Vagina (tissue), 2 donors: ENCODE results near the gene TRIO. TPM values are rescaled to one million over a fixed set of nuclear protein-coding genes. Genes with fewer than 3 reads are reported as not detected.

Experiments
- DNase-seq, 2 donors: peaks; one replicate each; pipeline ENCODE4 v3.0.0-alpha.2; 2017; ENCODE audit errors: extremely low spot score in 2 of 2
- H3K27ac ChIP-seq: fragments of 200-600 bp; sonication (generic); one replicate; pipeline ENCODE4 v1.5.1; 2019
- H3K27me3 ChIP-seq: fragments of 200-600 bp; sonication (generic); one replicate; pipeline ENCODE4 v1.5.1; 2019
- H3K36me3 ChIP-seq, 2 donors: fragments of 200-600 bp; sonication (generic); one replicate each; pipeline ENCODE4 v1.5.1; 2017 to 2019
- H3K4me1 ChIP-seq: fragments of 200-600 bp; sonication (generic); one replicate; pipeline ENCODE4 v1.5.1; 2019
- H3K4me3 ChIP-seq, 2 donors: fragments of 200-600 bp; sonication (generic); 1 replicate in 1 of 2; 2 replicates in 1 of 2; pipeline ENCODE4 v1.5.1; 2016 to 2019
- H3K9me3 ChIP-seq: fragments of 200-600 bp; sonication (generic); one replicate; pipeline ENCODE4 v1.5.1; 2019
- POLR2A ChIP-seq, 2 donors: fragments of 450-650 bp; IDR thresholded peaks; one replicate each; pipeline ENCODE4 v1.6.1; 2017; ENCODE audit warnings: antibody characterized with exemption in 2 of 2, mild to moderate bottlenecking in 2 of 2, moderate library complexity in 2 of 2
- POLR2AphosphoS5 ChIP-seq, 2 donors: sonication (generic); formaldehyde crosslinking; IDR thresholded peaks; one replicate each; pipeline ENCODE4 v1.9.0; 2017; ENCODE audit warnings: antibody characterized with exemption in 2 of 2, mild to moderate bottlenecking in 2 of 2, low read depth in 1 of 2; ENCODE audit not compliant: insufficient read depth in 1 of 2
- intact Hi-C: fragments of 100-400 bp; cut with DNase I; formaldehyde crosslinking; loops from one replicate; pipeline ENCODE4 v1.15.1; 2023
- total RNA-seq: library from RNA; depleted of rRNA; stranded (reverse); fragments of >200 nt; gene quantifications from one replicate; pipeline ENCODE4 v1.2.3, GENCODE V29; 2016
- TF ChIP-seq, protein P1 (sequence below), 3 experiments: fragments of 450-650 bp in 2 of 3; fragments of 200-600 bp in 1 of 3; sonication (generic) in 1 of 3; IDR thresholded peaks; one replicate each; pipeline ENCODE4 v1.5.1; 2017 to 2019; ENCODE audit warnings: antibody characterized with exemption in 3 of 3, mild to moderate bottlenecking in 2 of 3, moderate library complexity in 2 of 3

TRIO gene
- total RNA-seq, 1 donor from 2014 or later, result 142 TPM

DNA sequence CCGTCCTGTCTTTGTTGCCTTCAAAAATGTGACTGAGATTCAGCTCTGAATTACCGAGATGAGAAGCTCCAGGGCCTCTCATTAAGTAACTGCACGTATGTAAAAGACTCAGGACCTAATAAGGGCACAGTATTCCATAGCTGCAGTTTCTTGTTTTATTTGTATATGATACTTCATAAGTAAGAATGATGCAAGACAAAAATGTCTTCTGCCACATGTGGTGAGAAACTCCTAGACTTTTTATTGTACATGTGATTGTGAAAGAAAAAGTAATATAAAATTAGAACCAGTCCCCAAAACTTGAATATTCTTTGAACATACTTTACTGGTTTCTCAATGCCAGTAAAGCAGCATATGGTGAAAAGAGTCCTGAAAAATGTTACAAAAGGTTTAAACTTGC, 328.4 kb downstream of the TRIO start:
- intact Hi-C loops, result no loop called here
- no peaks in the 10 kb centered on the region for H3K4me1 ChIP-seq
- no peak overlapping the region for H3K4me3 ChIP-seq
- DNase-seq, result no peak
- H3K9me3 ChIP-seq, result no peaks in the 10 kb centered on the region
- TF ChIP-seq POLR2A (IDR thresholded peaks at IDR 0.05) (no peak), POLR2AphosphoS5 (IDR thresholded peaks at IDR 0.05; ENCODE audit: insufficient read depth in 1 of 2, low read depth in 1 of 2) (no peak)
- TF ChIP-seq, protein P1, sequence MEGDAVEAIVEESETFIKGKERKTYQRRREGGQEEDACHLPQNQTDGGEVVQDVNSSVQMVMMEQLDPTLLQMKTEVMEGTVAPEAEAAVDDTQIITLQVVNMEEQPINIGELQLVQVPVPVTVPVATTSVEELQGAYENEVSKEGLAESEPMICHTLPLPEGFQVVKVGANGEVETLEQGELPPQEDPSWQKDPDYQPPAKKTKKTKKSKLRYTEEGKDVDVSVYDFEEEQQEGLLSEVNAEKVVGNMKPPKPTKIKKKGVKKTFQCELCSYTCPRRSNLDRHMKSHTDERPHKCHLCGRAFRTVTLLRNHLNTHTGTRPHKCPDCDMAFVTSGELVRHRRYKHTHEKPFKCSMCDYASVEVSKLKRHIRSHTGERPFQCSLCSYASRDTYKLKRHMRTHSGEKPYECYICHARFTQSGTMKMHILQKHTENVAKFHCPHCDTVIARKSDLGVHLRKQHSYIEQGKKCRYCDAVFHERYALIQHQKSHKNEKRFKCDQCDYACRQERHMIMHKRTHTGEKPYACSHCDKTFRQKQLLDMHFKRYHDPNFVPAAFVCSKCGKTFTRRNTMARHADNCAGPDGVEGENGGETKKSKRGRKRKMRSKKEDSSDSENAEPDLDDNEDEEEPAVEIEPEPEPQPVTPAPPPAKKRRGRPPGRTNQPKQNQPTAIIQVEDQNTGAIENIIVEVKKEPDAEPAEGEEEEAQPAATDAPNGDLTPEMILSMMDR (IDR thresholded peaks at IDR 0.05), result no peak
- no peaks in the 10 kb centered on the region for H3K27me3 ChIP-seq
- H3K27ac ChIP-seq, result no peak overlapping the region
- peaks cover 0 to 33% of the 10 kb centered on the region in 2 donors for H3K36me3 ChIP-seq

DNA sequence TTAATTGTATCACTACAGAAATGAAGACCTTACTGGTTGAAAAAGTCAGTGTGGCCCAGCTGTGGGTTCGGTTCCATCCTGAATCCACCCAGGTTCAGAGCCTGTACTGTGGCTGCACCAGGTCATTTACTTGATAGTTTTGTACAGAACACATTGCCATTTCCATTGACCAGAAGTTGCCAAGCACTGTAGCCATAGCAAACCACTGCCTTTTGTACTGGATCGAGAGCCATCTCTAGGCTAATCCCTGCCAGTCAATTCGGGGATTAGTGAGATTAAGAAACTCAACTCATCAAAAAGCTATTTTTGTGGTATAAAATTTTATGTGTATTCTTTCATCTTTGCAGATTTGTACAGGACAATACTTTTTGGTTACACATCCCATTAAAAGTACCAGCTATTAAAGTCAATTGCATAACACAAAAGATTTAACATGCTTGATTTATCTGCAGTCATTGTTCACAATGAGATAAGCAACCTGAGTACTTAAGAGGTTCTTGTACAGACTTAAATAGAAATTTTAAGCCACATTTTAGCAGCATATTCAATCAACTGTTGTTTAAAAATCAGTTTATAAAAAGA, 329.9 kb downstream of the TRIO start:
- H3K4me3 ChIP-seq, result no peak overlapping the region
- intact Hi-C loops, result no loop called here
- H3K4me1 ChIP-seq, result no peaks in the 10 kb centered on the region
- H3K9me3 ChIP-seq, result no peaks in the 10 kb centered on the region
- no peak overlapping the region for H3K27ac ChIP-seq
- no peak for TF ChIP-seq POLR2AphosphoS5 (IDR thresholded peaks at IDR 0.05; ENCODE audit: insufficient read depth in 1 of 2, low read depth in 1 of 2)
- TF ChIP-seq, protein P1 (IDR thresholded peaks at IDR 0.05), result no peak
- TF ChIP-seq POLR2A (IDR thresholded peaks at IDR 0.05), result no peak
- H3K36me3 ChIP-seq, result peaks cover 0 to 32% of the 10 kb centered on the region in 2 donors
- no peaks in the 10 kb centered on the region for H3K27me3 ChIP-seq
- DNase-seq, result no peak

DNA sequence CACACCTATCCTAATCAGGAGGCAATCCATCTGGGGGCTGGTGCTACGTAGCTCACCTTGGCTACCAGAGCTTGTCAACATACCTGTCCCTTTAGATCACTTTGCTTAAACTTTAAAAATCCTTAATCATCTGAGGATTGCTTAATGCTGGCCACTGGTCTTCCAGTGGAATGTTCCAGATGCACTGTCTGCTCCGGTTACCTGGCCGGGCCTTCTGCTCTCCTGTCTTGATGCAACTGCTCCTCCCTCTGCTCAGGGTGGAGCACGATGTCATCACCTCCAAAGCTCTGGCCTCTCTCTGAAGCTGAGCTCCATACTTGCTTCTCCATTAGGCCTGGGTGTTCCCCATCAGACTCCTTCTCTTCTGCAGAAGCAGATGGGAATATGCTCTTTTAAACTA, 331.9 kb downstream of the TRIO start:
- TF ChIP-seq, protein P1 (IDR thresholded peaks at IDR 0.05), result no peak
- TF ChIP-seq POLR2A (IDR thresholded peaks at IDR 0.05), result no peak
- TF ChIP-seq POLR2AphosphoS5 (IDR thresholded peaks at IDR 0.05; ENCODE audit: insufficient read depth in 1 of 2, low read depth in 1 of 2), result no peak
- intact Hi-C loops, result no loop called here
- H3K27ac ChIP-seq, result no peak overlapping the region
- H3K36me3 ChIP-seq, result peaks cover 0 to 43% of the 10 kb centered on the region in 2 donors
- no peak overlapping the region for H3K4me3 ChIP-seq
- no peaks in the 10 kb centered on the region for H3K4me1 ChIP-seq
- no peaks in the 10 kb centered on the region for H3K27me3 ChIP-seq
- H3K9me3 ChIP-seq, result no peaks in the 10 kb centered on the region
- DNase-seq, result no peak

DNA sequence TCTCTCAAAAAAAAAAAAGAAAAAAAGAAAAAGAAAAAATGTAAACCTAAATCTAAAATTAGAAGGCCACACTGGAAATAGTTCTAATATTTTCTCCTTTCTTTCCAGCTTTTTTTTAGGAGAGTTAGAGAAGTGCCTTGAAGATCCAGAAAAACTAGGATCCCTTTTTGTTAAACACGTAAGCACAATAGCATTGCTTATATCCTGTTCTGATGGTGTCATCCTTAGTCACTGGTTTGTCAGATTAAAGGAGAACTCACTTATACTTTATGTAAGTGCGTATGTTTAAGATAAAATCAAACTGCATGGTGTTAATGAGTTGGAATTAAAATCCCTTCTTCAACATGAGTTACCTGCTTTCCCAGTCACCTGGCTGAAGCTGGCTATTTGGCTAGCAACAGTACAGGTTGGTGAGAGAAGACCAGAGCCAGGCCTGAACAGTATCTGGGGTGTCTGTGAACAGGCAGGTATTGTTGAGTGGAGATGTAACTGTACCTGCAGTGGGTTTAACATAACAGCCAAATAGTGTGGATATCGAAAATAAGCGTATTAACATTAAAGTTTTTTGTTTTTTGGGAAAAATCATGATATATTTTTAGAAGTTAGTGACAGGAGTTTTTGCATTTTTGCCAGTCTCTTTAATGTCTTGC, 333.8 kb downstream of the TRIO start:
- H3K9me3 ChIP-seq, result no peaks in the 10 kb centered on the region
- no peak overlapping the region for H3K4me3 ChIP-seq
- TF ChIP-seq, protein P1 (IDR thresholded peaks at IDR 0.05), result no peak
- TF ChIP-seq POLR2AphosphoS5 (IDR thresholded peaks at IDR 0.05; ENCODE audit: insufficient read depth in 1 of 2, low read depth in 1 of 2) (no peak), POLR2A (IDR thresholded peaks at IDR 0.05) (no peak)
- peaks cover 0 to 48% of the 10 kb centered on the region in 2 donors for H3K36me3 ChIP-seq
- intact Hi-C loops, result no loop called here
- no peak overlapping the region for H3K27ac ChIP-seq
- no peaks in the 10 kb centered on the region for H3K4me1 ChIP-seq
- DNase-seq, result no peak
- H3K27me3 ChIP-seq, result no peaks in the 10 kb centered on the region

DNA sequence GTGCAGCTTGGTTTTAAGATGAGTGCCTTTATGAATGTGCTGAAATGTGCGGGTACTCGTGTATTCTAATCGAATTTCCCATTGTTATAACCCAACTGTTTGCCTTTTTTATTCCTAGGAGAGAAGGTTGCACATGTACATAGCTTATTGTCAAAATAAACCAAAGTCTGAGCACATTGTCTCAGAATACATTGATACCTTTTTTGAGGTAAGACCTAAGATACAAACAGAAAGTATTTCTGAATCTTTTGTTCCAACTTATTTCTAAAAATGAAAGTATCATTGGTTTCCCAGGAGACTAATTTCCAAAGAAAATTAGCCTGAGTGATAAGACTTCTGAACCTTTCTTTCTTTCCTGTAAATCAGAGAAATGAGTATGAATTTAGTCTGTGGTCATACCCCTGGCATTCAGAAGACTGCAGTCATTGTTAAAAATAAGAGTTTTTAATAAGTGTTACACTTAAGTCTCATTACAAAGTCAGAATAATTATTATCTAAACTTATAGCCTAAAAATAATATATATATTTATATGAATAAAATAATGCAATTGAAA, 336.1 kb downstream of the TRIO start:
- H3K27me3 ChIP-seq, result no peaks in the 10 kb centered on the region
- intact Hi-C loops, result no loop called here
- H3K4me3 ChIP-seq, result no peak overlapping the region
- no peaks in the 10 kb centered on the region for H3K9me3 ChIP-seq
- DNase-seq, result no peak
- TF ChIP-seq POLR2AphosphoS5 (IDR thresholded peaks at IDR 0.05; ENCODE audit: insufficient read depth in 1 of 2, low read depth in 1 of 2), result no peak
- TF ChIP-seq, protein P1 (IDR thresholded peaks at IDR 0.05), result no peak
- TF ChIP-seq POLR2A (IDR thresholded peaks at IDR 0.05), result no peak
- peaks cover 0 to 59% of the 10 kb centered on the region in 2 donors for H3K36me3 ChIP-seq
- H3K27ac ChIP-seq, result no peak overlapping the region
- no peaks in the 10 kb centered on the region for H3K4me1 ChIP-seq
